Measurements from ENCODE around the gene ATP5F1E. TPM values are rescaled to one million over a fixed set of nuclear protein-coding genes. Genes with fewer than 3 reads are reported as not detected.
"Not testable (repeated sequence)": the region's sequence is repeated elsewhere in the genome, so short reads cannot be mapped to it uniquely, and the experiment has no call there.

The ATP5F1E gene
- total RNA-seq, 1 donor: 34.4 TPM

DNA sequence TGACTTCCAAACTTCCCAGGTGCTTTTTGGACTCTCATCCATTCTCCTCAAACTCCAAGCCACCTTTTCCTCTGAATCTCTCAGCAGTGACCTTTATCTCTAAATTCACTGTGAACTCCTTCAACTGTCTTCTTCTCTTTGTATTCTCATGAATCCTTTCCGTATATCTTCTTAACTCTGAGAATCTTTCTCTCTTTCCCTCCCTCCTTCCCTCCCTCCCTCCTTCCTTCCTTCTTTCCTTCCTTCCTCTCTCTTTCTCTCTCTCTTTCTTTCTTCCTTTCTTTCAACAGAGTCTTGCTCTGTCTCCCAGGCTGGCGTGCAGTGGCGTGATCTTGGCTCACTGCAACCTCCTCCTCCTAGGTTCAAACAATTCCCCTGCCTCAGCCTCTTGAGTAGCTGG is 14.7 kb upstream of the ATP5F1E start:
- no peak for TF ChIP-seq CTCF (IDR thresholded peaks at IDR 0.05; ENCODE audit: insufficient read depth, low read length)
- H3K4me3 ChIP-seq (ENCODE audit: low read depth, low read length): no peak overlapping the region
- DNase-seq (ENCODE audit: low read depth): no peak

GRCh38 chr20:59044796-59045195 is 12.7 kb upstream of the ATP5F1E start:
- no peak for DNase-seq (ENCODE audit: low read depth)
- TF ChIP-seq CTCF (IDR thresholded peaks at IDR 0.05; ENCODE audit: insufficient read depth, low read length): no peak
- H3K4me3 ChIP-seq (ENCODE audit: low read depth, low read length): no peak overlapping the region

DNA sequence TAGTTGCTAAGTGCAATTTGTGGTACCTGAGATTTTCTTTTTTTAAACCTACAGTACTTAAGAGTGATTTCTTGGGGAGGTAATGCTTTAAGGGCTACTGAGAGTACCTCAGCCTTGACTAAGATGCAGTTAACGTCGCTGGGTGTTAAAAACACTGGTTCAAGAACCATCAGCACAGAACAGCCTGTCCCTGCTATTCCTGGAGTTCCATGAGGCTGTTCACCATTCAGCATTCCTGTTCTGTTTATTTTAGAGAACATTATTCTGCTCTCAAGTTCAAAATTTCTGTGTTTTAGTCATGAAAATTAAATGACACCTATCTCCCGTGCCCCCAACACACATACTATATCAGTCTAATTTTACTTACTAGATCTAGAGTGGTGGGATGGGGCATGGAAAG is 12.2 kb upstream of the ATP5F1E start:
- TF ChIP-seq CTCF (IDR thresholded peaks at IDR 0.05; ENCODE audit: insufficient read depth, low read length): no peak
- no peak overlapping the region for H3K4me3 ChIP-seq (ENCODE audit: low read depth, low read length)
- no peak for DNase-seq (ENCODE audit: low read depth)

DNA sequence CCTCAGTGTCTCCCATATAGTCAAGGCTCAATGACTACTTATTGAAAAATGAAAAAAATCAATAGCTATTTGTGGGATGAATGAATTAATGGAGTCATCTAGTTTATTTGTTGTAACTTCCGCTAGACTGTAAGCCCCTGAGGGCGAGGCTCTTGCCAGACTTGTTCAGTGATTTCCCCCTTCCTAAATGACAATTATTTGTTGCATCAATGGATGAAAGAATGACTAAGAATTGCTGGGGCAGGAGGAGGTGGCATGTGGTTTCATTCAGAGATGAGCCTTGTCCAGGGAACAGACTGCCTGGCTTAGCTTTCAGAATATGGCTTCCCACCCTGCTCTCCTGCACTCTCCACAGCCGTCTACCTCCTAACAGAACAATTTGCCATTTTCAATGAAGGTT is 11.6 kb upstream of the ATP5F1E start:
- no peak overlapping the region for H3K4me3 ChIP-seq (ENCODE audit: low read depth, low read length)
- TF ChIP-seq CTCF (IDR thresholded peaks at IDR 0.05; ENCODE audit: insufficient read depth, low read length): no peak
- no peak for DNase-seq (ENCODE audit: low read depth)

GRCh38 chr20:59042796-59043631 is 10.9 kb upstream of the ATP5F1E start:
- peak; percentile 86 for DNase-seq (ENCODE audit: low read depth)
- H3K4me3 ChIP-seq (ENCODE audit: low read depth, low read length): peak overlapping the region; percentile 84
- TF ChIP-seq CTCF (IDR thresholded peaks at IDR 0.05; ENCODE audit: insufficient read depth, low read length): no peak

- no peak for TF ChIP-seq CTCF (IDR thresholded peaks at IDR 0.05; ENCODE audit: insufficient read depth, low read length)
- DNase-seq (ENCODE audit: low read depth): peak; percentile 33
- peak within 1 kb of the TSS; percentile 84 for H3K4me3 ChIP-seq (ENCODE audit: low read depth, low read length)
Observed at GRCh38 chr20:59042151-59042795, 10.1 kb upstream of the ATP5F1E start, which contains the start of gene PRELID3B. Gene PRELID3B (minus strand): TSS chr20:59042786. CDS start chr20:59042730, 56 bp downstream.

- not testable (repeated sequence) for DNase-seq (ENCODE audit: low read depth)
- peak overlapping the region; percentile 84 for H3K4me3 ChIP-seq (ENCODE audit: low read depth, low read length)
Observed at GRCh38 chr20:59041487-59041886, 9.4 kb upstream of the ATP5F1E start.
